Mesenteric fat pad (tissue), 1 donor: ENCODE measurements around the gene ROCK2. TPM values are rescaled to one million over a fixed set of nuclear protein-coding genes. Genes with fewer than 3 reads are reported as not detected.

Experiments
- DNase-seq: peaks from one replicate; pipeline ENCODE4 v3.0.0-alpha.2; 2020; ENCODE audit warnings: low spot score
- total RNA-seq: library from RNA; stranded (reverse); fragmentation: NEBNext Ultra II Directional; extraction: Animal tissue kit (Norgen Biotek cat#: 25700); gene quantifications from one replicate; pipeline ENCODE4 v1.2.1, GENCODE V29; 2021
- donor health status: DM: yes; HTN: yes; CAD: no.

ROCK2 gene
- total RNA-seq, 1 donor from 2014 or later, result 456 TPM

DNA sequence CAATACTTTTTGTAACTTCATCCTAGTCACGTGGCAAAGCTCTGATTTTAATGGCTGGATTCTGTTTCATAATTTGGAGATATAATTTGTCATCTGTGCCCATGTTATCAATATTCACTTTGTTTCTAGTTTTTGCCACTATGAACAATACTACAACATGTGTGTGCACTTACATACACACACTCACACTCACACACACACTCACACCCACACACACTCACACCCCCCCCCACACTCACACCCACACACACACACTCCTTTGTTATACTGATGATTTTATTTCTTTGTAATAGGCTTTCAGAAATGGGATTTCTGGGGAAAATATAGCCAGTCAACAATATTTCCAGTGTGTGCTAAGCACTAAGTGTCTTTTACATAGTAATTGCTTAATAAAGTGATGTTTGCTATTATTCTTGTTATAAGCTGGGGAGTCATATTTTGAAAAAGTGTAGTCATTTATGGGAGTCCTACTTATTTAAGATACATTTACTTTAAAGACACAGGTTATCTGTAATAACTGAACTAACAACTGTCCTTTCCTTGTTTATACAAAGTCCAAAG is 22.8 kb upstream of the ROCK2 start:
- no peak for DNase-seq

DNA sequence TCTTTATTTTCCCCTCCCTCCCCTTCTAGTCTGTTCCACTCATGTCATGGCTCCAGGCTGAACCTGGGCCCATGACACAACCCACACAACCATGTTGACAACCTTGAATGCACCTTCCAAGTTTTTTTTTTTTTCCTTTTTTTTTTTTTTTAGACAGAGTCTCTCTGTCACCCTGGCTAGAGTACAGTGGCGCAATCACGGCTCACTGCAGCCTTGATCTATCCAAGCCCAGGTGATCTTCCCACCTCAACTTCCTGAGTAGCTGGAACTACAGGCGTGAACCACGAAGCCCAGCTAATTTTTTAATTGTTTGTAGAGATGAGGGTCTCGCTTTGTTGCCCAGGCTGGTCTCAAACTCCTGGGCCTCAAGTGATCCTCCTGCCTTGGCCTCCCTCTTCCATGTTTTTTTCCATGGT is 21.9 kb upstream of the ROCK2 start:
- DNase-seq, result no peak

DNA sequence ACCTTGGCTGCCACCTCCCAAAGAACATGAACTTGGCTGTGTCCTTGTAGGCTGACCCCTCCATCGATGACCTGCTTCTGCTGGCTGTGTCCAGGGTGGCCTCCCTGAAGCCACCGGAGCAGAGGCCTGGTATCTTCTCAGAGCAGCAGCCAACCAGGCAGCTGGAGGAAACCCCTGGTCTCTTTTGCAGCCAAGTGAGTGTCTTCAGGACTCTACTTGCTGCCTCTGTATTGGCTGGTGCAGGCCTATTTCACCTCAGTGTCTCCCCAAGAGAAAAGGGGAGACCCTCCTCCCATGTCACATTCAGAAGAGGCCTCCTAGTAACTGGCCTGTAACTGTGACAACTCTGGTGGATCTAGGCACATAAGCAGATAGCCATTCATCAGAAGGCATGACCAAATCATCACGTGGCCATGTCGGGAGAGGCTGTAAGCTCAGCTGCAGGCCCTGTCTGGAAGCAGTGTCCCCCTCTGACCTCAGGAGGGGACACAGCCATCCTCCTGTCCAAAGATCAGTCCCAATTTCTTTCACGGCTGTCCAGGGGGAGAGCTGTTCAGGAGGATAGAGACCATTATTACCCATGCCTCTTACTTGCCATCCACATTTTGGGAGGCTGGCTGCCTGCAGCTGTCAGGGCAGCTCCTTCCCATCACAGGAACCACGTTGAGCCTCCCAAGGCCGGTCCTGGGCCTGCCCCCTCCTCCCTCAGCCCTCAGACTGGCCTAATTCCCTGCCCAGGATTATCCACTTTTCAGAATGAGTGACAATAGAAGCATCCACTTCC is 20.9 kb upstream of the ROCK2 start:
- DNase-seq, result no peak

DNA sequence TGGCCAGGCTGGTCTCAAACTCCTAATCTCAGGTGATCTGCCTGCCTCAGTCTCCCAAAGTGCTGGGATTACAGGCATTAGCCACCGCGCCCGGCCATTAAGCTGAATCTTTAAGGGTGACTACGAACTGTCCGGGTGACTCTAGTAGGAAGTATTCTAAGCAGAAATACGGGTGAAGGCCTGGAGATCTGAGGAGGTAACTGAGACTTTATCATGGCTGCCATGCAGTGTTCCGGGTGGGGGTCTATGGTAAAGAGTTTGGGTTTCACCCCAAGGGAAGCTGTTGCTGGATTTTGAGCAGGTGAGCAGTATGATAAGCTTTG is 20.1 kb upstream of the ROCK2 start:
- DNase-seq, result no peak

DNA sequence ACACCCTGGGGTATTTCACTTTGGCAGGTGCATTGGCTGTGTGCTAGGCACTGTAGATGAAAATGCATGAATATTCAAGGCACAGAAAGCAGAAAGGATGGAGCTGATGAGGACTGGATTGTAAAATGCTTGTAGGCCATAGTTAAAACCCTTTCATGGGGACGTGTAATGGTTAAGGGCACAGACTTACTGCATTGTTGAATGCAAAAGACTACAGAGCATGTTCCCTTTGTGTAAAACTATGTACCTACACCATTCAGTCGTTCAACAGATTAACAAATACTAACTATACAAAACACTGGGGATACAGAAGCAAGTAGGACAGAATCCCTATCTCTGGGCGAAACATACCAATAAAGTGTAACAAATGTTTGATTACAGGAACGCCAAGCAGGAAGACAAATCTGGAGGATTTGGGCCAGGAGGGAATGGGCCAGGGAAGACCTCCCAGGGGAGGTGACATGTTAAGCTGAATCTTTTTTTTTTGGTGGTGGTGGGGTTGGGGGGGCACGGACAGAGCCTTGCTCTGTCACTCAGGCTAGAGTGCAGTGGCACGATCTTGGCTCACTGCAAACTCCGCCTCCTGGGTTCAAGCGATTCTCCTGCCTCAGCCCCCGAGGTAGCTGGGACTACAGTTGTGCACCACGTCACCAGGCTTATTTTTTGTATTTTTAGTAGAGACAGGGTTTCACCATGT is 19.6 kb upstream of the ROCK2 start:
- DNase-seq, result no peak

DNA sequence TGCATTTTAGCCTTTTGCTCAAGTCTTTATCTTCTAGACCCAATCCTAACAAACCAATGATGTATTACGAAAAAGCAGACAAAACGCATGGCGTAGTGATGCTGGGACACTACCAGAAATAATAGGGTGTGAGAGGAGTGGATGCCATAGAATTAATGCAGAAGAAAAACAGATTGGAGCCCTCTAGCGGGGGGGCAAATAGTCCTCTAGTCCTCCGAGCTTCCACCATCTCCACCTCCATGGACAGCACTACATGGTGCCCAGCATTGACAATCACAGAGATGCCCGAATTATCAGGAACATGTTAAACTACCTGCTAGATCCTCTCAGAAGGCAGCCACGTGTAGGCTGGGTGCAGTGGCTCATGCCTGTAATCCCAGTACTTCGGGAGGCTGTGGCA is 15.4 kb upstream of the ROCK2 start:
- DNase-seq, result no peak

DNA sequence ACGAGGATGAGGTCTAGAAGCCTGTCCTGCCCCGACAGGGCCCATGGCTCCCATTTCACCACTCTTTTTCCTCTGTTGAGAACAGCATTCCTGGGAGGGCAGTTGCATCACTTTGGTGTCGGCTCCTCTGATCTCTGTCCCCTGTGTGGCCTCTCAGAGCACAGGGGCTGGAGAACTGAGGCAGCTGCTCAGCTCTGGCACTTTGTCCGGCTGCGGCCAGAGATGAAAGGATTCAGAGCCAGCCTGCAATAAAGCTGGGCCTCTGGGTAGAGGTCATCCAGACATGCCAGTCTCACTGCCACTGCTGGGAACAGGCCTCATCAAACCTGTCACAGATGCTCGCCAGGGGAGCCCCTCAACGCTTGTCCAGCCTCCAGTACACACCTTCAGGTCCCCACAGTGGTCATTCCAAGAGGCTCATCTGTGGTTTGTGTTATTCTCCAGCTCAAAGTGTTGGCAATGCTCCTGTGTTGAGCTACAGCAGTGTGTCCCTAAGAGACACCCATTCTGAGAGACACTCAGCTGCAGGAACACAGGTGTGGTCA is 13.1 kb upstream of the ROCK2 start:
- no peak for DNase-seq

DNA sequence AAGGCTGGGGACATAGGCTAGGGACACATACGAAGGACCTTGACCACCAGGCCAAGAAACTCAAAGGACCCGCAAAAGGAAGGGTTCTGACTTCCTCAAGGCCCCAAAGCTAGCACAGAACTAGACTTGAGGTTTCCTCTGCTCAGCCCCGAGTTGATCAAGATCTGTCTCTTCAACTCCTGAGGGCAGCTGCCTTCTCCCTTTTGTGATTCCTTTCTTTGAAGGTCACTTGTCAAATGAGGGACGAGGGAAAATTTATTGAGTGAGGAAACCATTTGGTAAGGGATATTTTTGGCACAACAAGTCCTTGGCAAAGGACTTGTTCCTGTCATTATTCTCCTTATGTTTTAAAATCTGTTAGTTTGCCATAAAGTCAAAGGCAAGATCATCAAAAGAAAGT is 12.3 kb upstream of the ROCK2 start:
- no peak for DNase-seq

DNA sequence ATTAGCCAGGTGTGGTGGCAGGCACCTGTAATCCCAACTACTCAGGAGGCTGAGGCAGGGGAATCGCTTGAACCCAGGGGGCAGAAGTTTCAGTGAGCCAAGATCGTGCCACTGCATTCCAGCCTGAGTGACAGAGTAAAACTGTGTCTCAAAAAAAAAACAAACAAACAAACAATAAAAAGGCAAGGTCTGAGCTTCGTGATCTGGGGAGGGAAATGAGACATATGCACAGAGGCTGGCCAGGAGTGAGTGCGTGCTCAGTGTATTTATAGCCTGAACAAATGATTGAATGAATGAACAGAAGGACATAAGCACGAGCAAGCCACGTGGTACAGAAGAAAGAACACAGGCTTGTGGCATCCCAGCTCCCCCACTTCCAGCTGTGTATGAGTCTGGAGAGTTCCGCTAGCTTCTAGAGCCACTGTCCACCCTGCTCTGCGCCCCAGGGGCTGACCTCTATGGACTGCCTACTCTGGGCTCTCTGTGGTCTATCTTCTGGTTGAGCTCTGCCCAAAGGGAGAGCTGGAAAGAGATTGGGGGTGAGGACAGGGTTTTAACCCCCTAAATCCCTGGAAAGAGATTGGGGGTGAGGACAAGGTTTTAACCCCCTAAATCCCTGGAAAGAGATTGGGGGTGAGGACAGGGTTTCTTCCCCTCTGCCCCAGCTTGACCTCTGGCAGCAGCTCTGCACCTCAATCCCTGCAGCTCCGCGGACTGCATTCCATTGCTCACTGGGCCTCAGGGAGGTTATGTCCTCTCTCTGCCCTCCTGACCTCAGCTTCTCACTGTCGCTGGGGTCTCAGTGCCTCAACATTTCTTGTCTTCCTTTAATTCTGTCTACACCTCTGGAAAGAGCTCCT is 11.0 kb upstream of the ROCK2 start:
- DNase-seq, result no peak

DNA sequence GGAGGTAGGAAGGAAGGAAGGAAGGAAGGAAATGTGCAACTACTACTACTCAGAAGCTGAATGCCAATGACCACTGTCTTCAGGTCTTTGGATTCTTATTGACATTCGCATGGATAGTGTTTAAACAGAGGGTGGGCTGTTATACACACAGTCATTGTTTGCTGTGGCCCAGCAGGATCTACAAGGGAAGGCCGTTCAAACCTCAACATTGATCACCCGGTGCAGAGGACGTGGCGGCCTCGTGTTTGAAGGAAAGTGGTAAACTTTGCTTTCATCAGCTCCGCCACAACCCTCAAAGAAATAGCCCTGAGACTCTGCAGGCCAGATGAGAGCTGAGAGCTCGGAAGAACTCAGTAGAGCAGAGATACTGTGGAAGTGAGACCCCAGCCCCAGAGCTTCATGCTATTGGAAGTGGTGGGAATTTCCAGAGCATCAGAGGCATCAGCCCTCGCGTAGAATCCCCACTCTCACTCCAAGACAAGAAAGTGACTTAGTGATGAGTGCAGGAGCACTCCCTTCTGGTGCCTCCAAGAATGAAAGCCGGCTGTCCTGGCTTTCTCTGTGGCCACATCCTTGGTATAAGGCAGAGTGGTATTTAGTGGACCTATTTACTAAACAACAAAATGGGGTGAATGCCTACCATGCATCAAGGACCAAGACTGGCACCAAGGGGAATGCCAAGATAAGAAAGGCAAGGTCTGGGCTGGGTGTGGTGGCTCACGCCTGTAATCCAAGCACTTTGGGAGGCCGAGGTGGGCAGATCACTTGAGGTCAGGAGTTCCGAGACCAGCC is 10.1 kb upstream of the ROCK2 start:
- no peak for DNase-seq

DNA sequence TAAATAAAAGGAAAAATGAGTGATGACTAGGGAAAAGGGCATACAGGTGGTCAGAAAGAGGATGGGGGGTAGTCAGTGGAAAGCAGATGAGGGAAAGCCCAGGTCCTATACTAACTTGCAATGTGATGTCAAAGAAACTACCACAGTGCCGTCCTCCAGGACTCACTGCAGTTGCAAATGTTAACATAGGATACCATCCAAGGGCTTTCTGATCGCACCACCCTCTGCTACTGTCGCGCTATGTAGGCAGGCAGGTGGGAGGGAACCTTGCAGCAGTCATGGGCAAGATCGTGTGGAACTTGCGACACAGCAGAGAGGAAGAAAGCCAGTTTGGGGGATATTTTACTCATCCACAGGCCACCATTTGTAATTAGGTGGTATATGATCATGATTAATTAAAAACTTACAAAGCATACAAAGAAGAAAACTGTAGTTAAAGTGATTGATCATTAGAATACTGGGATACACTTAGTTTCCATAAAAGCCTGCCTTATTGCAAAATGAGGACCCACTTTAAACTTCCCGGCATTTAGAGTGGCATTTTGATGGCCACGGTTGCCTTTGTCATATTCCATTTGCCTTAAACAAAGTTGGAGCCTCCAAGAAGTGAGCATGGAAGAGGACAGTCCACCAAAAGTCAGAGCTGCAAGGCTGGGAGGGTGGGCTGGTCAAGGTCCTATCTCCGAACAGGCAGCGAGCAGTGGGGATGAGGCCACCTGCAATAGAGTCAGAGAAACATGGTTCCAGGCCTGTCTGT is 8.5 kb upstream of the ROCK2 start:
- no peak for DNase-seq

DNA sequence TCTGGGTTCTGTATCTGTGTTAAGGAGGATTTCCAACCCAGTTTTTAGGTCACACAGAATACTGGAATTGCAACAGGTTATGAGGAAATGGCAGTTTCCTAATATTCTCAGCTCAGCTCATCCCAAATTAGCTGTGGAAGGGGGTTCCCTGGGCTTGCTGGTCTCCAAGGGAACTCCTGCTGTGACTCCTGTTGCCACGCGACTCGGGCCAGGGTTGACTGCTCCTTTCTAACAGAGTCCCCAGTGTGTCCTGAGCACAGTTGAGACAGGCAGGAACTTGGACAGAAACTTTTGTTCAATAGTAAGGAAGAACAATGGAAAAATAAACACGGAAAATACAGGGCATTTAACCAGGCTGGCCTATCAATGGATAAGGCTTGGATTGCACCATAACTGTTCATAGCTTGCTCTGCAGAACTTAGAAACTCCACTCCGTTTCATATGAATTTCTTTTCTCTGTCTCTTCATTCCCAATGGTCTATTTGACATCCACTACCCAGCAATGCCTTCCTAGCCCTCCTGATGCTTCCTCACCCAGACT is 3.8 kb upstream of the ROCK2 start:
- no peak for DNase-seq

DNA sequence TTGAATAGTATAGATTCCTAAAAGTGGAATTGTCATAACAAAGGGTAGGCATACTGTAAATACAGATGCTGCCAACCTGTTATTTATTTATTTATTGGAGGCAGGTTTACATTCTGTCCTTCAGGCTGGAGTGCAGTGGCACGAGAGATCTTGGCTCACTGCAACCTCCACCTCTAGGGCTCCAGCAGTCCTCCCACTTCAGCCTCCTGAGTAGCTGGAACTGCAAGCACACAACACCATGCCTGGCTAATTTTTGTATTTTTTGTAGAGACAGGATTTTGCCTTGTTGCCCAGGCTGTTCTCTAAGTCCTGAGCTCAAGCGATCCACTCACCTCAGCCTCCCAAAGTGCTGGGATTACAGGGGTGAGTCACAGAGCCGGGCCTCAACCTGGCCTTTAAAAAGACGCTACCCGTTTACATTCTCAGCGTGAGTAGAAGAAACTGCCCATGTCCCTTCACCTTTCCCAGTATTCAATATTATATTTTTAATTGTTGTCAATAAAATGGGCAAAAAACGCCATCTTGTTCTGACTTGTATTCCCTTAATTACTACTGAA is 3.0 kb upstream of the ROCK2 start:
- DNase-seq, result no peak

DNA sequence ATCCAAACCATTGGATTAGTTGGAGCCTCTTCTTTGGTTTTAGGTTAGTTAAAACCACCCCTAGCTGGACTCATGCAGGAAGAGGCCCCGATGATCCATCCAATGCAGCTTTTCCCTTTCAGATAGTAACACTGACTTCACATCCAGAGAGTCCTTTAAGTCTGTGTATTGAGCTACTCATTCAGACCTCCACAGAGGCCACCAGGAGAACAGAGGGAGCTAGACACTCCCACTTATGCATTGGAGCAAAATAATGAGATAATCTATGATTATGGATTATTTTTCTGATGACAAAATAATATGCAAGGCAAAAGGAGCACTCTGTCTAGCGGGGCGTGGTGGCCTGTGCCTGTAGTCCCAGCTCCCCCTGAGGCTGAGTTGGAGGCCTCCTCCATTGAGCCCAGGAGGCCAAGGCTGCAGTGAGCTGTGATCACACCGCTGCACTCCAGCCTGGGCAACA is 1.6 kb upstream of the ROCK2 start:
- no peak for DNase-seq

DNA sequence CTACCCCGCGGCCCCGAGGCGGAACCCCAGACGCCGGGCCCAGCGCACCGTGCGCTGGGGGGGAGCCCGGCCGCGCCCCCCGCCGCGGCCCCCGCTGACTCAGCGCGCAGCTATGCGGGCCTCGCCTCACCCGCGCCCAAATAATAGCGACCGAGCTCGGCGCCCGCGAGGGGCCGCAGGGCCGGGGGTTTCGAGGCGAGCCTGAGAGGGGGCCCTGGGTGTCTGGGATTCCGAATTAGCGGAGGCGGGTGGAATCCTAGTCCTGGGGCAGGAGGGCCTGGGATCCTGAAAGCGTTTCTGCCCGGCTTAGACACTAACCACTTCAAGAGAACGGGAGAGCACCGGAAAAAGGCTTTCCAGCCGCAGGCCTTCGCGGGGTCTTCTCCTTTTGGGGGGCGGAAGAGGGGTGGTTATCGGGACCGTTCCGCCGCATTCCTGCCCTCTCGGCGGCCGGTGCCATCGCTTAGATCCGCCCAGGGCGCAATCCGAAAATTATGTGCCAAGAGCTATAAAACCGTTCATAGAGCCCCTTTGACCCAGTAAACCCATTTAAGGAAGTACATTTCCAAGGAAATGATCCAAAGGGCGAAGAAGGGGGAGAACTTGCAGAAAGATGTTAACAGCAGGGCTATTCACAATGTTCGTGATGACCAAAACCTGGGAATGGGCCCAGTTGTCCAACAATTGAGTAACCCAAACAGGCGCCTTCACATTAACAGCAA is 681 bp upstream of the ROCK2 start:
- DNase-seq, result no peak

DNA sequence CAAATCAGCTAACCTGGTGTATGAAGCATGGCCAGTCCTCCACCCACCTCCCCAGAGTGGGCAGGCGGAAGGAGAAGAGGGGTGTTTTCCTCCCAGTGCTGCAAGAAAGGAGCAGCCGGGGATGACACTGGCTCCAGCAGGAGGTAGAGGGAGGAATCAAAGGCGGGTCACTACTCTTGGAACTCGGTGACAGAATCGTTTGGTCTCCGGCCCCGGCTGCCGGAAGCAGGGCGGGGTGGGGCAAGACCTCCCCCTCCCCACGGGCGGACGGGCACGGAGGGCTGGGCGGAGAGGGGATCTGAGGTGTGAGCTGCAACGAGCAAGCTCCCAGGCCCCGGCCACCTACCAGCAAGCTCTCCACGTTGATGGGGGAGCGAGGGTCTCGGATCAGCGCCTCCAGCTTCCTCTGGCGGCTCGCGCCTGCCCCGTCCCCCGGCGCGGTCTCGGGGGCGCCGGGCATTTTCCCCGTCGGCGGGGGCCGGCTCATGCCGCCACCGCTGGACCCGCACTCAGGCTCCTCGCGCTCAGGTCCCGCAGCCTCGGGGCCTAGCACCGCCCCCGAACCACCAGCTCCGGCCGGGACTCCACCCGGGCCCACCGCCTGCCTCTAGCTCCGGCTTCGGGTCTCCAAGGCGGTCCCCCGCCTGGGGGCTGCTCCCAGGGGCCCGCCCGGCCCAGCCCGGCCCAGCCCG is 640 bp downstream of the ROCK2 start:
- DNase-seq, result no peak

DNA sequence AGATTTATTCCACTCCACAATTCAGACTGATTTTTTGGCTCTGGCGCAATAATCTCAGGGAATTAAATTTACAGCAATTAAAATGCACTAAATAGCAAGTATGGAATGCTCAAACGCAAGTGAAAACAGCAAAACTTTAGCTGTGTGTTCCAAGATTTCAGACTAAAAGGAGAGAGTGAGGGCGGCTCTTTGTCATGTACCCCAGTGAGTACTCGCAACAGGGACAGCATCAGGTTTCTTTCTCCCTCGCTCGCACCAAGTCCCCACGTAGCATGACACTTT is 1.1 kb downstream of the ROCK2 start:
- no peak for DNase-seq
